Endothelial cell of umbilical vein (primary cell): ENCODE data around the gene TLNRD1. TPM values are rescaled to one million over a fixed set of nuclear protein-coding genes. Genes with fewer than 3 reads are reported as not detected.

ENCODE experiments used
- BruUV-seq: library from RNA; stranded (reverse); fragments of 400-500 nt; replicated peaks from 2 replicates; lab custom pipeline; 2021; lab: Mats Ljungman, UMichigan
- CTCF ChIA-PET: fragments of 300-600, 350-600 bp; sonication (Branson Sonifier 250); formaldehyde crosslinking; loops from one replicate; lab custom pipeline; 2021; ENCODE audit warnings: antibody characterized with exemption, inconsistent platforms; lab: Charles Lee
- POLR2A ChIA-PET: fragments of 300-600, 350-600 bp; sonication (Branson Sonifier 250); formaldehyde crosslinking; loops from one replicate; lab custom pipeline; 2021; ENCODE audit warnings: antibody characterized with exemption, inconsistent platforms; lab: Charles Lee
- DNase-seq: peaks from one replicate; pipeline ENCODE4 v3.0.0-alpha.2; 2011; ENCODE audit warnings: low read depth, low spot score
- FAIRE-seq: peaks from 2 replicates; lab custom pipeline; 2011; peaks lifted over from hg19 to GRCh38; lab: Jason Lieb, UNC
- H2AFZ ChIP-seq: 2 replicates; pipeline ENCODE4 v1.6.0; 2012; ENCODE audit warnings: low read depth, low read length, control low read depth, inconsistent platforms
- H3K27ac ChIP-seq: 2 replicates; pipeline ENCODE4 v1.5.1; 2011; ENCODE audit warnings: low read depth, mild to moderate bottlenecking, control low read depth, low read length, moderate library complexity; ENCODE audit not compliant: insufficient read depth
- H3K27me3 ChIP-seq, 2 experiments: 2 replicates each; pipeline versions ENCODE4 v1.6.0 to v1.6.1; 2011; ENCODE audit warnings: low read length in 2 of 2, mixed read lengths in 1 of 2; ENCODE audit not compliant: control insufficient read depth in 2 of 2, insufficient read depth in 2 of 2
- H3K36me3 ChIP-seq, 2 experiments: 2 replicates in 1 of 2; 3 replicates in 1 of 2; pipeline ENCODE4 v1.5.1; 2011; ENCODE audit warnings: low read length in 2 of 2, mild to moderate bottlenecking in 1 of 2, moderate library complexity in 1 of 2; ENCODE audit not compliant: control insufficient read depth in 2 of 2, insufficient read depth in 2 of 2; ENCODE audit errors: extremely low read depth in 1 of 2
- H3K4me1 ChIP-seq: 3 replicates; pipeline ENCODE4 v1.5.1; 2011; ENCODE audit warnings: mild to moderate bottlenecking, low read length; ENCODE audit not compliant: control insufficient read depth, insufficient read depth; ENCODE audit errors: extremely low read depth
- H3K4me2 ChIP-seq: 2 replicates; pipeline ENCODE4 v1.6.1; 2011; ENCODE audit warnings: low read length, control low read depth, mixed read lengths; ENCODE audit not compliant: insufficient read depth
- H3K4me3 ChIP-seq, 3 experiments: fragments of 200-600 bp in 1 of 3; sonication (generic), shearing (Covaris generic) in 1 of 3; replicated peaks in 1 of 3; 2 replicates each; pipeline ENCODE4 v1.5.1; 2011 to 2016; ENCODE audit warnings: control low read depth in 3 of 3, low read length in 3 of 3, mild to moderate bottlenecking in 2 of 3, inconsistent platforms in 1 of 3, low read depth in 1 of 3, moderate library complexity in 1 of 3; ENCODE audit not compliant: insufficient read depth in 1 of 3
- H3K79me2 ChIP-seq: 2 replicates; pipeline ENCODE4 v1.6.0; 2012; ENCODE audit warnings: low read length, inconsistent platforms; ENCODE audit not compliant: control insufficient read depth, insufficient read depth
- H3K9ac ChIP-seq: replicated peaks from 2 replicates; pipeline ENCODE3; 2011; ENCODE audit warnings: low read length, control low read depth; ENCODE audit not compliant: insufficient read depth; ENCODE audit errors: extremely low read depth
- H3K9me1 ChIP-seq: replicated peaks from 3 replicates; pipeline ENCODE4 v1.6.0; 2011; ENCODE audit warnings: mild to moderate bottlenecking, low read length; ENCODE audit not compliant: control insufficient read depth, insufficient read depth; ENCODE audit errors: extremely low read depth
- H3K9me3 ChIP-seq: replicated peaks from 2 replicates; pipeline ENCODE4 v1.5.1; 2012; ENCODE audit warnings: low read length, inconsistent platforms; ENCODE audit not compliant: control insufficient read depth, insufficient read depth
- H4K20me1 ChIP-seq: replicated peaks from 2 replicates; pipeline ENCODE3; 2011; ENCODE audit warnings: mild to moderate bottlenecking, low read length; ENCODE audit not compliant: control insufficient read depth, insufficient read depth; ENCODE audit errors: extremely low read depth
- EZH2 ChIP-seq: IDR thresholded peaks from 2 replicates; pipeline ENCODE4 v1.6.1; 2012; ENCODE audit warnings: borderline replicate concordance, low read depth, mild to moderate bottlenecking, moderate library complexity, low read length, inconsistent platforms; ENCODE audit not compliant: severe bottlenecking
- FOS ChIP-seq: IDR thresholded peaks from 2 replicates; pipeline ENCODE4 v1.6.1; 2011; ENCODE audit warnings: mild to moderate bottlenecking, low read length, moderate library complexity, borderline replicate concordance; ENCODE audit not compliant: insufficient read depth
- GATA2 ChIP-seq: IDR thresholded peaks from 2 replicates; pipeline ENCODE4 v1.7.0; 2011; ENCODE audit warnings: low read depth, mild to moderate bottlenecking, moderate library complexity, mixed read lengths, low read length; ENCODE audit not compliant: insufficient read length, insufficient read depth
- JUN ChIP-seq: IDR thresholded peaks from 2 replicates; pipeline ENCODE4 v1.6.1; 2011; ENCODE audit warnings: borderline replicate concordance, low read depth; ENCODE audit not compliant: insufficient read length, insufficient read depth
- dilution Hi-C: fragments of 300-500 bp; cut with MboI; formaldehyde crosslinking; loops from one replicate; pipeline ENCODE4 v1.15.0; 2019; ENCODE audit warnings: low sequenced_read_pairs; ENCODE audit not compliant: extremely low pct_ligation_motif_present
- intact Hi-C: fragments of 100-400 bp; cut with micrococcal nuclease; formaldehyde crosslinking; loops from one replicate; pipeline ENCODE4 v1.10.0; 2022
- polyA plus RNA-seq, 4 experiments: library from polyadenylated mRNA; depleted of rRNA in 3 of 4; stranded (reverse) in 3 of 4; unstranded in 1 of 4; fragments of >200 nt; gene quantifications; 2 replicates each; pipeline versions ENCODE4 v1.2.1 to v1.2.3, GENCODE V29; 2011 to 2012; ENCODE audit warnings: missing spikeins in 1 of 4
- total RNA-seq: library from RNA; stranded (reverse); gene quantifications from 2 replicates; pipeline ENCODE4 v1.2.3, GENCODE V29; 2021
- TF ChIP-seq, protein P1 (sequence below), 2 donors: IDR thresholded peaks; 1 replicate in 1 of 2; 2 replicates in 1 of 2; pipeline ENCODE4 v1.5.1; 2011; ENCODE audit warnings: low read length in 2 of 2, mild to moderate bottlenecking in 2 of 2, moderate library complexity in 2 of 2, control low read depth in 1 of 2, inconsistent platforms in 1 of 2, low read depth in 1 of 2; ENCODE audit not compliant: insufficient read depth in 1 of 2; ENCODE audit errors: extremely low read depth in 1 of 2
- TF ChIP-seq, protein P2 (sequence below): IDR thresholded peaks from 2 replicates; pipeline ENCODE4 v1.6.1; 2011; ENCODE audit not compliant: insufficient read depth, insufficient read length

TLNRD1 gene
- total and polyA plus RNA-seq, 2 donors (not counting 3 experiments of a cell fraction or from before 2014, with no cell fraction given), result 17.8 to 33.0 TPM

DNA sequence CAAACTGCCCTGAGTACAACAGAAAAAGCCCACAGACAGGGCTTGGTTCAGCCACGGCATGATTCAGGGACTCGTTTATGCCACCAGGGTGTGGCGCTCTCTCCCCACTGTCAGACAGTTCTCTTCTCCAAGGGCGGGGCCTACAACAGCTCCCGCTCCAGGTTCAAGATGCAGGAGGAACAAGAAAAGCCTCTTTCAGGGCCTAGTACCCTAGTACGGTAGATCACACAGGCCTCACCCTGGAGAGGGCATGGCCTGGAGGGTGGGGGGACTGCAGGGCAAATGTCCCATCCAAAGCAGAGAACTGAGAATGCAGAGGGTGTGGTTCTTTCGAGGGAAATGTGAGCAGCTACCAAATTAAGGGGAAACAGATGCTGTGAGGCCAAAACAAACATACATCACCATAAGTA is 23.1 kb upstream of the TLNRD1 start:
- TF ChIP-seq, protein P1, sequence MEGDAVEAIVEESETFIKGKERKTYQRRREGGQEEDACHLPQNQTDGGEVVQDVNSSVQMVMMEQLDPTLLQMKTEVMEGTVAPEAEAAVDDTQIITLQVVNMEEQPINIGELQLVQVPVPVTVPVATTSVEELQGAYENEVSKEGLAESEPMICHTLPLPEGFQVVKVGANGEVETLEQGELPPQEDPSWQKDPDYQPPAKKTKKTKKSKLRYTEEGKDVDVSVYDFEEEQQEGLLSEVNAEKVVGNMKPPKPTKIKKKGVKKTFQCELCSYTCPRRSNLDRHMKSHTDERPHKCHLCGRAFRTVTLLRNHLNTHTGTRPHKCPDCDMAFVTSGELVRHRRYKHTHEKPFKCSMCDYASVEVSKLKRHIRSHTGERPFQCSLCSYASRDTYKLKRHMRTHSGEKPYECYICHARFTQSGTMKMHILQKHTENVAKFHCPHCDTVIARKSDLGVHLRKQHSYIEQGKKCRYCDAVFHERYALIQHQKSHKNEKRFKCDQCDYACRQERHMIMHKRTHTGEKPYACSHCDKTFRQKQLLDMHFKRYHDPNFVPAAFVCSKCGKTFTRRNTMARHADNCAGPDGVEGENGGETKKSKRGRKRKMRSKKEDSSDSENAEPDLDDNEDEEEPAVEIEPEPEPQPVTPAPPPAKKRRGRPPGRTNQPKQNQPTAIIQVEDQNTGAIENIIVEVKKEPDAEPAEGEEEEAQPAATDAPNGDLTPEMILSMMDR (IDR thresholded peaks at IDR 0.05; ENCODE audit: extremely low read depth in 1 of 2, insufficient read depth in 1 of 2, low read depth in 1 of 2, low read length in 2 of 2), result peak; percentile 63 to 83
- TF ChIP-seq, protein P2, sequence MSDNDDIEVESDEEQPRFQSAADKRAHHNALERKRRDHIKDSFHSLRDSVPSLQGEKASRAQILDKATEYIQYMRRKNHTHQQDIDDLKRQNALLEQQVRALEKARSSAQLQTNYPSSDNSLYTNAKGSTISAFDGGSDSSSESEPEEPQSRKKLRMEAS, result no peak
- intact Hi-C loops, result loop anchor here (1.0 kb wide), 3 partner anchors 131 to 289 kb away; no protein-coding TSS in a partner anchor
- H2AFZ ChIP-seq, result no peak overlapping the region
- no peak overlapping the region for H3K27ac ChIP-seq
- POLR2A ChIA-PET, result no interaction called here
- H3K4me1 ChIP-seq, result peaks cover 10% of the 10 kb centered on the region
- no peak overlapping the region for H3K4me3 ChIP-seq
- DNase-seq, result peak; percentile 62
- peak; percentile 61 for FAIRE-seq
- H3K9me1 ChIP-seq, result no peaks in the 10 kb centered on the region
- H3K36me3 ChIP-seq, result peaks cover 4 to 6% of the 10 kb centered on the region in 2 experiments
- no peaks in the 10 kb centered on the region for H3K9me3 ChIP-seq
- H3K79me2 ChIP-seq, result peaks cover 4% of the 10 kb centered on the region
- no peaks in the 10 kb centered on the region for H3K27me3 ChIP-seq
- no peaks in the 10 kb centered on the region for H4K20me1 ChIP-seq
- BruUV-seq, result no TSS peak
- CTCF ChIA-PET, result interaction anchor here (0.7 to 4.6 kb wide), 18 partner anchors 10 to 521 kb away, joined by 3 to 199 read pairs (median 5); no protein-coding TSS in a partner anchor
- no peak overlapping the region for H3K4me2 ChIP-seq
- dilution Hi-C loops, result no loop called here
- no peak overlapping the region for H3K9ac ChIP-seq

DNA sequence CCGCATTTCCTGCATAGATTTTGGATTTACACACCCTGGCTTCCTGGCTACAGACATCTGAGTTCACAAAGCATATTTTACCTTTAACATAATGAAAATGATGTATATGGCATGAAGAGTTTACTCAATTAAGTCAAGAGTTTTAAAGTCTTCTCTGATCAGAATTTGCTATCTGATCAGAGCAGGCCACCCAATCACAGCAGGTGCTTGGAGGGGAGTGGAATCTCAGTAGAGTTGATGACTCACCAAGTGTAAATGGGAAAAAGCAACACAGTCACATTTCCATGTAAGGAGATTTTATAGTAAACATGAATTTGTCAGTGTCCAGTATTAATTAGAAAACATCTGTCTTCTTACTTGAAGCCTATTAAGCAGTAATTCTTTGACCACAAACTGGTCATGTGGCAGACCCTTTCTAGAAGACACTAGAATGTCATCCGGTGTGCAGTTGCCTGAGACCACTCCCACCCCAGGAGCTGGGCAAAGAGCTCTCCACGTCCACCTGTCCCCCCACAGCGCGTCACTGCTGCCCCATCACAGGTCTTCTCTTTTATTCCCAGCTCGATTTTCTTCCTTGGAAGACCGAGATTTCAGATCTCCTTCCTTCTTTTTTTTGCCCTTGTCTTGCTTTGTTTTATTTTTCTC is 21.9 kb upstream of the TLNRD1 start:
- CTCF ChIA-PET, result interaction anchor here (1.1 to 2.3 kb wide), 5 partner anchors 9 to 287 kb away, joined by 4 to 33 read pairs (median 8); no protein-coding TSS in a partner anchor
- H4K20me1 ChIP-seq, result no peaks in the 10 kb centered on the region
- no peaks in the 10 kb centered on the region for H3K27me3 ChIP-seq
- TF ChIP-seq, protein P1 (IDR thresholded peaks at IDR 0.05; ENCODE audit: extremely low read depth in 1 of 2, insufficient read depth in 1 of 2, low read depth in 1 of 2, low read length in 2 of 2), result no peak
- TF ChIP-seq GATA2 (peak; percentile 29), EZH2 (no peak), JUN (peak; percentile 70), FOS (peak; percentile 77)
- DNase-seq, result peak; percentile 58
- H3K9ac ChIP-seq, result no peak overlapping the region
- POLR2A ChIA-PET, result interaction anchor here (0.5 kb wide), 1 partner anchor 28 kb away, joined by 3 read pairs; no protein-coding TSS in a partner anchor
- intact Hi-C loops, result no loop called here
- no peak overlapping the region for H2AFZ ChIP-seq
- H3K27ac ChIP-seq, result no peak overlapping the region
- H3K4me1 ChIP-seq, result peaks cover 10% of the 10 kb centered on the region
- H3K4me2 ChIP-seq, result no peak overlapping the region
- no peaks in the 10 kb centered on the region for H3K9me3 ChIP-seq
- BruUV-seq, result TSS peak; percentile 45
- H3K4me3 ChIP-seq, result no peak overlapping the region
- peaks cover 10% of the 10 kb centered on the region for H3K79me2 ChIP-seq
- peak; percentile 35 for FAIRE-seq
- H3K36me3 ChIP-seq, result peaks cover 4 to 6% of the 10 kb centered on the region in 2 experiments
- no peaks in the 10 kb centered on the region for H3K9me1 ChIP-seq
- dilution Hi-C loops, result no loop called here
